PFSK-1 (cell line): ENCODE measurements around the gene PAXX.

Experiments
- POLR2AphosphoS5 ChIP-seq: IDR thresholded peaks from 2 replicates; pipeline ENCODE4 v1.6.1; 2012; ENCODE audit warnings: low read depth, mild to moderate bottlenecking, control low read depth, low read length, moderate library complexity
- SIN3A ChIP-seq: IDR thresholded peaks from 2 replicates; pipeline ENCODE4 v1.6.1; 2012; ENCODE audit warnings: mild to moderate bottlenecking, low read length, moderate library complexity, borderline replicate concordance; ENCODE audit not compliant: insufficient read depth
- TAF1 ChIP-seq: IDR thresholded peaks from 2 replicates; pipeline ENCODE4 v1.6.1; 2012; ENCODE audit warnings: low read length, control low read depth, borderline replicate concordance; ENCODE audit not compliant: insufficient read depth
- TF ChIP-seq, protein P1 (sequence below), 2 experiments: IDR thresholded peaks; 2 replicates each; pipeline versions ENCODE4 v1.6.1 to v1.8.0; 2011 to 2012; ENCODE audit warnings: low read depth in 2 of 2, low read length in 2 of 2, control low read depth in 1 of 2, inconsistent platforms in 1 of 2, mild to moderate bottlenecking in 1 of 2, moderate library complexity in 1 of 2; ENCODE audit not compliant: insufficient read depth in 1 of 2

DNA sequence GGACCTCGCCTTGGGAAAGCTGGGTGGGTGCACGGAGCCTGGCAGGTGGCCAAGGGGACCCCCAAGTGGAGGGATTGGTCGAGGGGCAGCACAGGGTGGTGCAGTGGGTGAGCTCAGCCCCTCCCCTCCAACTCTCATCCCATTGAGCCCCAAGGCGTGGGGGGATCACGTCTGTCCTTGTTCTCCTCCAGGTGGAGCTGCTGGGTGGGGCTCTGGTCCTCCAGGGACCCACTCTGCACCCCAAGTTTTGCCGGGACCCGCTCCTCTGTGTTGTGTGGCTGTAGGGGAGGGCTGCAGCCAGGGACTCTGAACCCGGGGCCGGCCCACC lies 43.2 kb downstream of the PAXX start:
- TF ChIP-seq SIN3A = no peak
- no peak for TF ChIP-seq TAF1
- 0 out of 2 replicates have a peak, but pooled peaks have one; percentile 19 for TF ChIP-seq POLR2AphosphoS5
- TF ChIP-seq, protein P1, sequence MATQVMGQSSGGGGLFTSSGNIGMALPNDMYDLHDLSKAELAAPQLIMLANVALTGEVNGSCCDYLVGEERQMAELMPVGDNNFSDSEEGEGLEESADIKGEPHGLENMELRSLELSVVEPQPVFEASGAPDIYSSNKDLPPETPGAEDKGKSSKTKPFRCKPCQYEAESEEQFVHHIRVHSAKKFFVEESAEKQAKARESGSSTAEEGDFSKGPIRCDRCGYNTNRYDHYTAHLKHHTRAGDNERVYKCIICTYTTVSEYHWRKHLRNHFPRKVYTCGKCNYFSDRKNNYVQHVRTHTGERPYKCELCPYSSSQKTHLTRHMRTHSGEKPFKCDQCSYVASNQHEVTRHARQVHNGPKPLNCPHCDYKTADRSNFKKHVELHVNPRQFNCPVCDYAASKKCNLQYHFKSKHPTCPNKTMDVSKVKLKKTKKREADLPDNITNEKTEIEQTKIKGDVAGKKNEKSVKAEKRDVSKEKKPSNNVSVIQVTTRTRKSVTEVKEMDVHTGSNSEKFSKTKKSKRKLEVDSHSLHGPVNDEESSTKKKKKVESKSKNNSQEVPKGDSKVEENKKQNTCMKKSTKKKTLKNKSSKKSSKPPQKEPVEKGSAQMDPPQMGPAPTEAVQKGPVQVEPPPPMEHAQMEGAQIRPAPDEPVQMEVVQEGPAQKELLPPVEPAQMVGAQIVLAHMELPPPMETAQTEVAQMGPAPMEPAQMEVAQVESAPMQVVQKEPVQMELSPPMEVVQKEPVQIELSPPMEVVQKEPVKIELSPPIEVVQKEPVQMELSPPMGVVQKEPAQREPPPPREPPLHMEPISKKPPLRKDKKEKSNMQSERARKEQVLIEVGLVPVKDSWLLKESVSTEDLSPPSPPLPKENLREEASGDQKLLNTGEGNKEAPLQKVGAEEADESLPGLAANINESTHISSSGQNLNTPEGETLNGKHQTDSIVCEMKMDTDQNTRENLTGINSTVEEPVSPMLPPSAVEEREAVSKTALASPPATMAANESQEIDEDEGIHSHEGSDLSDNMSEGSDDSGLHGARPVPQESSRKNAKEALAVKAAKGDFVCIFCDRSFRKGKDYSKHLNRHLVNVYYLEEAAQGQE (IDR thresholded peaks at IDR 0.05; ENCODE audit: insufficient read depth in 1 of 2, low read depth in 2 of 2, low read length in 2 of 2) = no peak
